ENCODE data around the gene AJAP1.

Gene AJAP1

DNA sequence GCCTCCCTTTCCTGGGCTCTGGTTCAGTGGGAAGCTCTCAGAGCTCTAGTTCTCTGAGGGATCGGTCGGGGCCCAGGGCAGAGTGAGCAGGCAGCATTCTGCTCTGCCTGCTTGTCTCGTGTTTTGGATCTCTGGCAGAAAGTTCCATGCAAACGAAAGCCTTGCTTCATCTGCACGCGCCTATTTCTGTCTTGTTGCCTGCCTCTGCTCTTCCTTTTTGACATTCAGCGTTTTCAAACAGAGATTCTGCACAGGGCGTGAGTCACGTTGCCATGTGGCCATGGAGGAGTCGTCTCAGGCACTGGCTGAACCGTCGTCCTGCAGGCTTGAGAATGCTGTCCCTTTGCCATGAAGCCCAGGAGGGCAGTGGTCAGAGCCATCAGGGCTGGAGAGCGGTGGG is 20.3 kb downstream of the AJAP1 start:
- H3K27me3 ChIP-seq (ENCODE audit: low read depth, low read length) = no peaks in the 10 kb centered on the region
- no peak overlapping the region for H3K4me3 ChIP-seq (ENCODE audit: low read depth in 1 of 2, low read length in 2 of 2)
- no peak overlapping the region for H3K27ac ChIP-seq (ENCODE audit: low read length)
- H3K36me3 ChIP-seq (ENCODE audit: control insufficient read depth in 1 of 2, insufficient read depth in 2 of 2, low read length in 2 of 2) = no peaks in the 10 kb centered on the region
- H3K9me3 ChIP-seq (ENCODE audit: control insufficient read depth in 1 of 2, low read length in 2 of 2) = peaks cover 0 to 16% of the 10 kb centered on the region in 2 donors
- H3K4me1 ChIP-seq (ENCODE audit: control insufficient read depth in 1 of 2, insufficient read depth in 2 of 2, low read length in 2 of 2) = no peaks in the 10 kb centered on the region

DNA sequence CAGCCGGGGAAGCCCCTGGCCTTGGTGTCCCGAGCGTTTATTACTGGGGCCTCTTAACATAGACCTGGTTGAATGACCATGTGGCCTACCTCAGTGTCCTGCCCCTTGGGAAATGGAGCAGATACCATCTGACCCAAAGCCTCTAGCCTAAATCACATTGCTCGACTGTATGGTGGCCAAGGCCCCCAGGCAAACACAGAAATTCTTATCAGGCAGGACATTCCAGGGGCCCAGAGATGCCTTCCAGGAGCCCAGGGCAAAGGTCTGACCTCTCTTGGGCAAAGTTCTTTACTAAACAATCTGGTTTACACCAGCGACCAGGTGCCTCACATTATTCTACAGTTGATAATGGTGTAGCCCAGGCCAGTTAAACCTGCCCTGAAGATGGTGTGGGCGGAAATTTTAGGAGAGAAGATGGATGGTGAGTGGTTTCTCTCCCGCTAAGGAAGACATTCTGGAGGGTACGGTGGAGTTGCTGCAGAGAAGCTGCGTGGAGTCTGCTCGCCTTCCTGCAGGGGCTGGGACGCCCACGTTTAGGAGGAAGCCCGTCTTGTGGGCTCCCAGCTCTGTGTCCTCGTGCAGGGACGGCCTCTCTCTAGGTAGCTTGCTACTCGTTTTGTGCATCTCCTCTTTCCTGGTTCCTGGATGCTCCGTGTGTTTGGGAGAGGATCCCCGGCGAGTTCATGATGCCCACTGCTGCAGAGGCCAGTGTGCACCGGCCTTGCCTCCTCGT is 21.2 kb downstream of the AJAP1 start:
- Histone ChIP-seq H3K36me3 (ENCODE audit: control insufficient read depth in 1 of 2, insufficient read depth in 2 of 2, low read length in 2 of 2) (no peaks in the 10 kb centered on the region), H3K4me3 (ENCODE audit: low read depth in 1 of 2, low read length in 2 of 2) (no peak overlapping the region), H3K27ac (ENCODE audit: low read length) (no peak overlapping the region), H3K9me3 (ENCODE audit: control insufficient read depth in 1 of 2, low read length in 2 of 2) (peaks cover 0 to 16% of the 10 kb centered on the region in 2 donors), H3K27me3 (ENCODE audit: low read depth, low read length) (no peaks in the 10 kb centered on the region), H3K4me1 (ENCODE audit: control insufficient read depth in 1 of 2, insufficient read depth in 2 of 2, low read length in 2 of 2) (no peaks in the 10 kb centered on the region)

DNA sequence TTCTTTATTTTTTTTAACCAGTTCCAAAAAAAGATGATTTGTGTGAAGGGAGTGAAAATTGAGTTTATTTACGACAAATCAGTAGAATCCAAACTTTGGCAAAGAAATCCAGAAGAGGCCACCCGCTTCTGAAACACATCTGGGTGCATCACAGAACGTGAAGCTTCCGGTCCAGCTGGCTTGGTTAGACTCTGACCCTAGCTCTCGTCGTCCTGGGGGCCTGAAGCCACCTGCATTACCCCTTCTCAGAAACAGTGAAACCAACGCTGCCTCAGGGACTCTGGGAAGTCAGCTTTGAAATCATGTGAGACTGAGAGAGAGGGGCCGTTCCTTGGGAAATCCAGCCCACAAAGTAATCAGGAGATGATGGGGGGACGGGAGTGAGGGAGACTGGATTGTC is 21.8 kb downstream of the AJAP1 start:
- Histone ChIP-seq H3K36me3 (ENCODE audit: control insufficient read depth in 1 of 2, insufficient read depth in 2 of 2, low read length in 2 of 2) (no peaks in the 10 kb centered on the region), H3K9me3 (ENCODE audit: control insufficient read depth in 1 of 2, low read length in 2 of 2) (peaks cover 0 to 19% of the 10 kb centered on the region in 2 donors), H3K27me3 (ENCODE audit: low read depth, low read length) (no peaks in the 10 kb centered on the region), H3K4me3 (ENCODE audit: low read depth in 1 of 2, low read length in 2 of 2) (no peak overlapping the region), H3K4me1 (ENCODE audit: control insufficient read depth in 1 of 2, insufficient read depth in 2 of 2, low read length in 2 of 2) (no peaks in the 10 kb centered on the region), H3K27ac (ENCODE audit: low read length) (no peak overlapping the region)

DNA sequence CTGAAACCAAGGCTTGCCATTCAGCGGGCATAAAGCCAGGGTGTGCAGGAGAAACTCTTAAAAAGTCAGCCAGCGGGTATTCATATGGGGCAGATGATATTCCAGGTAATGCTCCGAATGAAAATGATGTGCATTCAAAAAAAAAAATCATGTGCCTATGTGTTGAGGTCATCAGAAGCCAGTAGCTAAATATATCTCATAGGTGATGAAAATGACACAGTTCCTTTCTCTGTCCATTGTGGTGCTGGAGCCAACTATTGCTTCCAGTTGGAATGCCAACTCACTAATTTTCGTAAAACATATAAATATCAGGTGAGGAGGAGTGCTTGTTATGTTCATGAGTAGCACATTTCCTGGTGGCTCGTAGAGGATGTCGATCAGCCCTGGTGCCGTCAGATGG is 23.2 kb downstream of the AJAP1 start:
- Histone ChIP-seq H3K9me3 (ENCODE audit: control insufficient read depth in 1 of 2, low read length in 2 of 2) (peaks cover 0 to 21% of the 10 kb centered on the region in 2 donors), H3K27me3 (ENCODE audit: low read depth, low read length) (no peaks in the 10 kb centered on the region), H3K36me3 (ENCODE audit: control insufficient read depth in 1 of 2, insufficient read depth in 2 of 2, low read length in 2 of 2) (no peaks in the 10 kb centered on the region), H3K4me3 (ENCODE audit: low read depth in 1 of 2, low read length in 2 of 2) (no peak overlapping the region), H3K27ac (ENCODE audit: low read length) (no peak overlapping the region), H3K4me1 (ENCODE audit: control insufficient read depth in 1 of 2, insufficient read depth in 2 of 2, low read length in 2 of 2) (no peaks in the 10 kb centered on the region)

DNA sequence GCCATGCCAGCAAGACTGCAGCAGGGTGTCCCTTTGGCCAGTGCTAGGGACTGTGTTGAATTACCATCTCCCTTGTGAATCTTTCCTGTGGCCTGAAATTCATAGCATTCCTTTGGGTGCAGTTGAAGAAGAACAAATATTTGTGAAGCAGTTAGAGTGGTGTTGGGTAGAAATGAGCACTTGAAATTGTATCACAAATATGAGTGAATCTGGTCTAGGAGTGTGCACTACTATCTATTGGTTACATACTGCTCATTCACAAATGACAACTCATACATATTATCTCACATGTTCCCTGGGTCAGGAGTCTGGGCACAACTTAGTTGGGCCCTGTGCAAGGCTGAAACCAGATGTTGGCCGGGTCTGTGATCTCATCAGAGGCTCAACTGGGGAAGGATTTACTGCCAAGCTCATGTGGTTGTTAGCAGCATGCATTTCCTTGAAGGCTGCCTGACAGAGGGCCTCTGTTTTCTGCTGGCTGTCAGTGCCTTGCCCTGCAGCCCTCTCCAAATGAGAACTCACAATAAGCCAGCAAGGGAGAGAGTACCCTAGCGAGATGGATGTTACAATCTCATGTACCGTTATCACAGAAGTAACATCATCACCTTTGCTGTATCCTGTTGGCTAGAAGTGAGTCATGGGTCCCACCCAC is 23.8 kb downstream of the AJAP1 start:
- Histone ChIP-seq H3K27me3 (ENCODE audit: low read depth, low read length) (no peaks in the 10 kb centered on the region), H3K4me3 (ENCODE audit: low read depth in 1 of 2, low read length in 2 of 2) (no peak overlapping the region), H3K4me1 (ENCODE audit: control insufficient read depth in 1 of 2, insufficient read depth in 2 of 2, low read length in 2 of 2) (no peaks in the 10 kb centered on the region), H3K36me3 (ENCODE audit: control insufficient read depth in 1 of 2, insufficient read depth in 2 of 2, low read length in 2 of 2) (no peaks in the 10 kb centered on the region), H3K9me3 (ENCODE audit: control insufficient read depth in 1 of 2, low read length in 2 of 2) (peaks cover 0 to 21% of the 10 kb centered on the region in 2 donors), H3K27ac (ENCODE audit: low read length) (no peak overlapping the region)

DNA sequence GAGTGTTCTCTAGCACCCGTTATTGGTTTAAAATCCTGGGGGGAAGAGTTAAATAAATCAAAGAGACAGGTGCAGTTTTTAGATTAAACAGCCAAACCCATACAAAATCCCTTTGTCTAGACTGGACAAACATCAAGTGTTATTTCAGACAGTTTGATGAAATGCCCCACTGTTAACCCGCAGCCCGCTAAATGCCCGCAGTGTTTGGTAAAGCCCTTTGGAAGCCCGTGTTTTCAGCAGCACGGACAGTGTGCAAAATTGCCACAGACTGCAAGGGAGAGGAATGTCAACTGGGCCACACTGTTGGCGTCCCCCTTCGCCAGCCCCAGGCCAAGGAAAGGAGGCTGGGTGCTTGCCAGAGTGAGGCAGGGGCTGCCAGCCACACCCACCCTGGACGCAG is 26.6 kb downstream of the AJAP1 start:
- Histone ChIP-seq H3K36me3 (ENCODE audit: control insufficient read depth in 1 of 2, insufficient read depth in 2 of 2, low read length in 2 of 2) (no peaks in the 10 kb centered on the region), H3K4me1 (ENCODE audit: control insufficient read depth in 1 of 2, insufficient read depth in 2 of 2, low read length in 2 of 2) (no peaks in the 10 kb centered on the region), H3K4me3 (ENCODE audit: low read depth in 1 of 2, low read length in 2 of 2) (no peak overlapping the region), H3K9me3 (ENCODE audit: control insufficient read depth in 1 of 2, low read length in 2 of 2) (peaks cover 0 to 21% of the 10 kb centered on the region in 2 donors), H3K27ac (ENCODE audit: low read length) (no peak overlapping the region), H3K27me3 (ENCODE audit: low read depth, low read length) (no peaks in the 10 kb centered on the region)

DNA sequence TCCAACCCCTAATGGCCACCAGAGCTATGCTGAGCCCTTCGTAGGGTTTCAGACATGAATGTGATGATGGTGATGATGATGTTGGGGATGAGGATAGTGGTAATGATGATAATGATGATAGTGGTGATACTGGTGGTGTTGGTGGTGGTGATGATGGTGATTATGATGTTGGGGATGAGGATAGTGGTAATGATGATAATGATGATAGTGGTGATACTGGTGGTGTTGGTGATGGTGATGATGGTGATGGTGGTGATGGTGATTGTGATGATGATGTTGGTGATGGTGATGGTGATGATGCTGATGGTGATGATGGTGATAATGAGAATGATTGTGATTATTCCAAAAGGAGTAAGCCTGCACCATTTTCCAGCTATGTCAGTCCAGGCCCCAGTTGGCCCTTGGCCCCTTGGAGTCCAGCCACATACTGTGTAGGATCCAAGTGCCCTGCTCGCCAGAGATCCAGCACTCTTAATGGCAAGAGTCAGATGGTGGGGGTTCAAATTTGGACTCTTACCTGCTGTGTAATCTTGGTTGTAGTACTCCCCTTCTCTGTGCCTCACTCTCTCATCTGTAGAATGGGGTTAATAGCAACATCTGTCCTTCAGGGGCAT is 28.3 kb downstream of the AJAP1 start:
- H3K9me3 ChIP-seq (ENCODE audit: control insufficient read depth in 1 of 2, low read length in 2 of 2) = peaks cover 0 to 21% of the 10 kb centered on the region in 2 donors
- no peak overlapping the region for H3K4me3 ChIP-seq (ENCODE audit: low read depth in 1 of 2, low read length in 2 of 2)
- no peaks in the 10 kb centered on the region for H3K27me3 ChIP-seq (ENCODE audit: low read depth, low read length)
- H3K4me1 ChIP-seq (ENCODE audit: control insufficient read depth in 1 of 2, insufficient read depth in 2 of 2, low read length in 2 of 2) = no peaks in the 10 kb centered on the region
- H3K36me3 ChIP-seq (ENCODE audit: control insufficient read depth in 1 of 2, insufficient read depth in 2 of 2, low read length in 2 of 2) = no peaks in the 10 kb centered on the region
- no peak overlapping the region for H3K27ac ChIP-seq (ENCODE audit: low read length)

DNA sequence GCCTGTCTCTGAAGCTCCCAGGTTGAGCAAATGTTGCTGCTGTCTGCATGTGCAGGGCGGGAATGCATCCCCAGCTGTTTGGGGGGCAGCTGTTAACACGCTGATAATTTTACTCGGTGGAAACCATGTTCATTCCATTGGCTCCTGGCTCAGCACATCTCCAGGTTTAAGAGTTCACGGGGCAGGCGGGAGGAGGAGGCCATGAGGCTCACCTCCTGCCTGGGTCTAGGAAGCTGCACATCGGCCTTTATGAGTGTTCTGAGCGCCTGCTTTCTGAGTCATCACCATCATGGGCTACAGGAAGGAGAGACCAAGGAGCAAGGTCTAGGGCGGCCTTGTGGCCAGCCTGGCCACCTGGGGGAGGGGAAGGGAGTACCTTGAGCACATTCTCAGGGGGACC is 29.7 kb downstream of the AJAP1 start:
- Histone ChIP-seq H3K27ac (ENCODE audit: low read length) (no peak overlapping the region), H3K27me3 (ENCODE audit: low read depth, low read length) (no peaks in the 10 kb centered on the region), H3K4me1 (ENCODE audit: control insufficient read depth in 1 of 2, insufficient read depth in 2 of 2, low read length in 2 of 2) (no peaks in the 10 kb centered on the region), H3K9me3 (ENCODE audit: control insufficient read depth in 1 of 2, low read length in 2 of 2) (peaks cover 0 to 7% of the 10 kb centered on the region in 2 donors), H3K36me3 (ENCODE audit: control insufficient read depth in 1 of 2, insufficient read depth in 2 of 2, low read length in 2 of 2) (no peaks in the 10 kb centered on the region), H3K4me3 (ENCODE audit: low read depth in 1 of 2, low read length in 2 of 2) (no peak overlapping the region)

DNA sequence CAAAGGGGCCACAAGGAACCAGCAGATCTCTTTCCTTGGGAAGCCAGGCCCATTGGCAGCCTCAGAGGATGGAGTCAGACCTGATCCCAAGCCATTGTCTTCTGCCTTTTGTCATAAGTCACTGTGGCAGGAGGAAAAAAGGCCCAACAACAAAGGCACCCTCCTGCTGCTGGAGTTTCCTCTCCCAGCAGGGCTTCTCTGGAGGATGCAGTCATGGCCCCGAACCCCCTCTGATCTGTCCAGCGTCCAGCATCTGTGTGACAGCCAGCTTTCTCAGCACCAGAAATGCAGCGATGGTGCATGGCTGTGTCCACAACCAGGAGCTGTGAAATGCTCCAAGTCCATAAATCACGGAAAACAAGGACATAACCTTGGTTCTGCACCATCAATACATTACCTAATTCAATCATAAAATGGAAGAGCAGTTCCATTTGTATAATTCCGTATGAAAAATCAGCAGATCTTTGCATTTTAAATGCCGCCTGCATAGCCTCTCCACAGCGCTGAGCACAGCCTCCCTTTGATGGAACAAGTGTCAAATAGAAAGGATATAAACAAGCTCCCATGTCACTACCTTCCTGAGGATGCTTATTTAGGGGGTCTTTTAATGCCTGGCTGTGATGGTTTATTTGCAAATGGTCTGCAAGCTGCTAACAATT is 30.6 kb downstream of the AJAP1 start:
- H3K27me3 ChIP-seq (ENCODE audit: low read depth, low read length) = no peaks in the 10 kb centered on the region
- H3K9me3 ChIP-seq (ENCODE audit: control insufficient read depth in 1 of 2, low read length in 2 of 2) = peaks cover 0 to 5% of the 10 kb centered on the region in 2 donors
- H3K27ac ChIP-seq (ENCODE audit: low read length) = no peak overlapping the region
- no peaks in the 10 kb centered on the region for H3K36me3 ChIP-seq (ENCODE audit: control insufficient read depth in 1 of 2, insufficient read depth in 2 of 2, low read length in 2 of 2)
- H3K4me3 ChIP-seq (ENCODE audit: low read depth in 1 of 2, low read length in 2 of 2) = no peak overlapping the region
- no peaks in the 10 kb centered on the region for H3K4me1 ChIP-seq (ENCODE audit: control insufficient read depth in 1 of 2, insufficient read depth in 2 of 2, low read length in 2 of 2)

DNA sequence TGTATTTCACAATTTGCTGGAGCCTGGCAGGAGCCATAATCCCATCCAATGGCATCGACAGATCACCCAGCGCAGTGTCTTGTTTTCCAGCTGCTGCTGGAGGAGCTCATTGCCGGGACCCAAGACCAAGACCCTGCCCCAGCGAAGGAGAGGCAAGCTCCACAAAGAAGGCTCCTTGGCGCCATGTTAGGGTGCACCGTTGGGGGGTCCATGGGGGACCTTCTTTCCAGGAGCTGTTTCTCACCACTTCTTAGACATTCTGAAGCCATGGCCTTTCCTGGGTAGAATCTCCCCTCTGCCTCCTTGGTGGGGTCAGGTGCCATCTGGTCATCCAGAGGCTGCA is 31.1 kb downstream of the AJAP1 start:
- H3K4me3 ChIP-seq (ENCODE audit: low read depth in 1 of 2, low read length in 2 of 2) = no peak overlapping the region
- H3K9me3 ChIP-seq (ENCODE audit: control insufficient read depth in 1 of 2, low read length in 2 of 2) = peaks cover 0 to 5% of the 10 kb centered on the region in 2 donors
- no peaks in the 10 kb centered on the region for H3K27me3 ChIP-seq (ENCODE audit: low read depth, low read length)
- no peak overlapping the region for H3K27ac ChIP-seq (ENCODE audit: low read length)
- H3K36me3 ChIP-seq (ENCODE audit: control insufficient read depth in 1 of 2, insufficient read depth in 2 of 2, low read length in 2 of 2) = no peaks in the 10 kb centered on the region
- no peaks in the 10 kb centered on the region for H3K4me1 ChIP-seq (ENCODE audit: control insufficient read depth in 1 of 2, insufficient read depth in 2 of 2, low read length in 2 of 2)

DNA sequence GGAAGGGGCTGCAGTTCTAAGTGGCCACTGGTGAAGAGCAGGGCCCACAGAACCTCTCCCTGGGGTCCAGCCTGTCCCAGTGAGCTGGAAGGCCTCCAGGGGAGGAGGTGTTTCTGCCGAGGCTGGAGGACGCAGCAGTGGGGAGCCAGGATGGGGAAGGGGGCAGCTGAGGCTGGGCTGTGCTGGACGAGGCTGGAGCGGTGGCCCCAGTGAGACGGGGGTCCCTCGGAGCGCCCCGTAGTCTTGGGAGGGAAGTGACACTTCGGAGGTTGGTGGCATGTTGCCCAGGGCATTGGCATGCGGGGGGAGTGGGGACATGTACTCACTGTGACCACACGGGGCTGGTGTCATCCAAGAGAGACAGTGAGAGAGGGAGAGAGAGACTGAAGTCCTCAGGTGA is 33.5 kb downstream of the AJAP1 start:
- Histone ChIP-seq H3K4me1 (ENCODE audit: control insufficient read depth in 1 of 2, insufficient read depth in 2 of 2, low read length in 2 of 2) (no peaks in the 10 kb centered on the region), H3K27me3 (ENCODE audit: low read depth, low read length) (no peaks in the 10 kb centered on the region), H3K27ac (ENCODE audit: low read length) (no peak overlapping the region), H3K36me3 (ENCODE audit: control insufficient read depth in 1 of 2, insufficient read depth in 2 of 2, low read length in 2 of 2) (no peaks in the 10 kb centered on the region), H3K9me3 (ENCODE audit: control insufficient read depth in 1 of 2, low read length in 2 of 2) (no peaks in the 10 kb centered on the region), H3K4me3 (ENCODE audit: low read depth in 1 of 2, low read length in 2 of 2) (no peak overlapping the region)
